H1 (cell line): ENCODE results near the gene STAU1. TPM values are rescaled to one million over a fixed set of nuclear protein-coding genes. Genes with fewer than 3 reads are reported as not detected.

ENCODE experiments used
- BCL11A ChIP-seq, 2 experiments: IDR thresholded peaks; one replicate each; pipeline ENCODE4 v1.6.1; 2011; ENCODE audit warnings: low read depth in 2 of 2, low read length in 2 of 2, mild to moderate bottlenecking in 2 of 2
- CBX5 ChIP-seq: fragments of 300-800, 300-1000 bp; sonication (generic); IDR thresholded peaks from 2 replicates; pipeline ENCODE4 v1.7.1; 2016; ENCODE audit warnings: antibody characterized with exemption, low read length, low read depth
- CHD7 ChIP-seq: fragments of 300-600 bp; sonication (generic); IDR thresholded peaks from 2 replicates; pipeline ENCODE4 v1.7.1; 2012; ENCODE audit warnings: low read length, moderate library complexity, mild to moderate bottlenecking, inconsistent platforms; ENCODE audit not compliant: insufficient replicate concordance
- E2F6 ChIP-seq: IDR thresholded peaks from 2 replicates; pipeline ENCODE4 v1.6.1; 2012; ENCODE audit warnings: inconsistent platforms
- EZH2 ChIP-seq: fragments of 200-600 bp; sonication (generic); IDR thresholded peaks from 2 replicates; pipeline ENCODE4 v1.7.1; 2012; ENCODE audit warnings: low read depth, mild to moderate bottlenecking, moderate library complexity, low read length, inconsistent platforms; ENCODE audit not compliant: severe bottlenecking
- MAFK ChIP-seq: IDR thresholded peaks from 2 replicates; pipeline ENCODE4 v1.6.1; 2012; ENCODE audit warnings: low read depth, mild to moderate bottlenecking, improper control_type of control experiment, low read length
- MAX ChIP-seq: IDR thresholded peaks from 2 replicates; pipeline ENCODE4 v1.6.1; 2012; ENCODE audit warnings: inconsistent platforms
- SIRT6 ChIP-seq: IDR thresholded peaks from one replicate; pipeline ENCODE4 v1.7.1; 2012; ENCODE audit warnings: low read length, inconsistent platforms
- polyA plus RNA-seq, 7 experiments: library from polyadenylated mRNA; depleted of rRNA in 3 of 7; stranded (reverse) in 5 of 7; unstranded in 2 of 7; fragments of >200 nt in 5 of 7; fragments of 200-250 nt in 2 of 7; gene quantifications; 1 replicate in 5 of 7; 2 replicates in 1 of 7; 4 replicates in 1 of 7; pipeline versions ENCODE4 v1.2.1 to v1.2.3, GENCODE V29; 2011 to 2013; ENCODE audit warnings: missing spikeins in 2 of 7, mixed read lengths in 2 of 7
- total RNA-seq: library from RNA; stranded (reverse); fragmentation: NEBNext Ultra II Directional; extraction: Animal tissue kit (Norgen Biotek cat#: 25700); gene quantifications from 2 replicates; pipeline ENCODE4 v1.2.1, GENCODE V29; 2021
- TF ChIP-seq, protein P1 (sequence below): IDR thresholded peaks from 2 replicates; pipeline ENCODE4 v1.6.1; 2012; ENCODE audit warnings: low read length, inconsistent platforms

The STAU1 gene
- total and polyA plus RNA-seq, 2 of the 8 experiments (the other 6 are each of a cell fraction or from before 2014, with no cell fraction given) = 41.4 to 107 TPM

DNA sequence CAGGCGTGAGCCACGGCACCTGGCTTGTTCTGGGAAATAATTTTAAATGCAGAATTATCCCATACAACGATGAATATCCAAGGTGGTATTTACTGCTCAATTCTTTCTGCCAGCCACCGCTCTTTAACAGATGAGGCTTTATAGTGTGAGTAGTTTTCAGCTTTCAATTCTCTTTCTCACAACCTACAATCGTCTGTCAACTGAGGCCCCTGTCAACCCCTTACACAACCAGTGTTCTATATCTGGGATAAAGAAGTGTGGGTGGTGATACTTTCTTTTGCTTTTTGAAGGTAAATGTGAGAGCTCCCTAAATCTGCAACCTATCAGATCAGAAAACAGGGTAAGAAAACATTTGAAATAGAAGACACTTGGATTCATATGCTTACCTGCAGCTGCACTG is 22.5 kb downstream of the STAU1 start (continued):
- TF ChIP-seq CHD7 (no peak), MAFK (no peak), E2F6 (no peak), BCL11A (IDR thresholded peaks at IDR 0.05; ENCODE audit: low read depth in 2 of 2, low read length in 2 of 2) (no peak), EZH2 (no peak), CBX5 (no peak), SIRT6 (no peak), MAX (no peak)
- TF ChIP-seq, protein P1, sequence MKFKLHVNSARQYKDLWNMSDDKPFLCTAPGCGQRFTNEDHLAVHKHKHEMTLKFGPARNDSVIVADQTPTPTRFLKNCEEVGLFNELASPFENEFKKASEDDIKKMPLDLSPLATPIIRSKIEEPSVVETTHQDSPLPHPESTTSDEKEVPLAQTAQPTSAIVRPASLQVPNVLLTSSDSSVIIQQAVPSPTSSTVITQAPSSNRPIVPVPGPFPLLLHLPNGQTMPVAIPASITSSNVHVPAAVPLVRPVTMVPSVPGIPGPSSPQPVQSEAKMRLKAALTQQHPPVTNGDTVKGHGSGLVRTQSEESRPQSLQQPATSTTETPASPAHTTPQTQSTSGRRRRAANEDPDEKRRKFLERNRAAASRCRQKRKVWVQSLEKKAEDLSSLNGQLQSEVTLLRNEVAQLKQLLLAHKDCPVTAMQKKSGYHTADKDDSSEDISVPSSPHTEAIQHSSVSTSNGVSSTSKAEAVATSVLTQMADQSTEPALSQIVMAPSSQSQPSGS = no peak
